Right atrium auricular region (tissue), 2 donors: ENCODE measurements around the gene DNAH5. TPM values are rescaled to one million over a fixed set of nuclear protein-coding genes. Genes with fewer than 3 reads are reported as not detected.

ENCODE experiments used
- DNase-seq: peaks from one replicate; pipeline ENCODE4 v3.0.0-alpha.2; 2019; ENCODE audit warnings: low spot score
- H3K27ac ChIP-seq, 2 donors: fragments of 200-600 bp; sonication (generic); 1 replicate in 1 of 2; 2 replicates in 1 of 2; pipeline ENCODE4 v1.5.1; 2016 to 2019
- H3K27me3 ChIP-seq, 2 donors: fragments of 200-600 bp; sonication (generic); one replicate each; pipeline versions ENCODE4 v1.5.1 to v1.6.0; 2017 to 2019
- H3K36me3 ChIP-seq: fragments of 200-600 bp; sonication (generic); one replicate; pipeline ENCODE4 v1.5.1; 2016
- H3K4me1 ChIP-seq, 2 donors: fragments of 200-600 bp; sonication (generic); one replicate each; pipeline versions ENCODE4 v1.5.1 to v1.6.0; 2017 to 2019
- H3K4me3 ChIP-seq, 2 donors: fragments of 200-600 bp; sonication (generic); 1 replicate in 1 of 2; 2 replicates in 1 of 2; pipeline ENCODE4 v1.5.1; 2017 to 2019; ENCODE audit warnings: mild to moderate bottlenecking in 1 of 2, moderate library complexity in 1 of 2
- H3K9me3 ChIP-seq, 2 donors: fragments of 200-600 bp; sonication (generic); one replicate each; pipeline ENCODE4 v1.5.1; 2019
- CTCF ChIP-seq, 2 donors: fragments of 200-600 bp; sonication (generic); IDR thresholded peaks; one replicate each; pipeline ENCODE4 v1.5.1; 2019; ENCODE audit warnings: antibody characterized with exemption in 2 of 2
- total RNA-seq, 2 donors: library from RNA; depleted of rRNA; stranded (reverse); fragments of >200 nt; gene quantifications; one replicate each; pipeline ENCODE4 v1.1.0, GENCODE V29; 2016

The DNAH5 gene
- total RNA-seq, 2 donors from 2014 or later, result 0.08 TPM; not detected in 1

GRCh38 chr5:13780081-13780480 lies 164.4 kb downstream of the DNAH5 start:
- no peaks in the 10 kb centered on the region for H3K27me3 ChIP-seq
- DNase-seq, result no peak
- H3K4me1 ChIP-seq, result no peaks in the 10 kb centered on the region
- TF ChIP-seq CTCF (IDR thresholded peaks at IDR 0.05), result no peak
- no peak overlapping the region for H3K27ac ChIP-seq
- H3K4me3 ChIP-seq, result no peak overlapping the region
- H3K9me3 ChIP-seq, result no peaks in the 10 kb centered on the region
- H3K36me3 ChIP-seq, result no peaks in the 10 kb centered on the region

- H3K4me3 ChIP-seq, result no peak overlapping the region
- H3K4me1 ChIP-seq, result no peaks in the 10 kb centered on the region
- no peaks in the 10 kb centered on the region for H3K27me3 ChIP-seq
- no peak overlapping the region for H3K27ac ChIP-seq
- no peaks in the 10 kb centered on the region for H3K9me3 ChIP-seq
- TF ChIP-seq CTCF (IDR thresholded peaks at IDR 0.05), result no peak
- no peaks in the 10 kb centered on the region for H3K36me3 ChIP-seq
- no peak for DNase-seq
Measured at GRCh38 chr5:13773649-13774048, 170.8 kb downstream of the DNAH5 start.

- Histone ChIP-seq H3K4me1 (no peaks in the 10 kb centered on the region), H3K27me3 (no peaks in the 10 kb centered on the region), H3K4me3 (no peak overlapping the region), H3K36me3 (no peaks in the 10 kb centered on the region), H3K27ac (no peak overlapping the region), H3K9me3 (no peaks in the 10 kb centered on the region)
- DNase-seq, result no peak
- no peak for TF ChIP-seq CTCF (IDR thresholded peaks at IDR 0.05)
Measured at GRCh38 chr5:13771011-13771571, 173.4 kb downstream of the DNAH5 start.

GRCh38 chr5:13766236-13766635 lies 178.3 kb downstream of the DNAH5 start:
- H3K4me1 ChIP-seq, result no peaks in the 10 kb centered on the region
- no peaks in the 10 kb centered on the region for H3K9me3 ChIP-seq
- DNase-seq, result no peak
- no peaks in the 10 kb centered on the region for H3K27me3 ChIP-seq
- no peak overlapping the region for H3K4me3 ChIP-seq
- no peak overlapping the region for H3K27ac ChIP-seq
- no peak for TF ChIP-seq CTCF (IDR thresholded peaks at IDR 0.05)
- H3K36me3 ChIP-seq, result no peaks in the 10 kb centered on the region

GRCh38 chr5:13763719-13764118 lies 180.8 kb downstream of the DNAH5 start:
- Histone ChIP-seq H3K27ac (no peak overlapping the region), H3K27me3 (no peaks in the 10 kb centered on the region), H3K9me3 (no peaks in the 10 kb centered on the region), H3K4me3 (no peak overlapping the region), H3K36me3 (no peaks in the 10 kb centered on the region), H3K4me1 (no peaks in the 10 kb centered on the region)
- no peak for DNase-seq
- no peak for TF ChIP-seq CTCF (IDR thresholded peaks at IDR 0.05)

- H3K27ac ChIP-seq, result no peak overlapping the region
- no peak for DNase-seq
- H3K27me3 ChIP-seq, result no peaks in the 10 kb centered on the region
- H3K4me1 ChIP-seq, result no peaks in the 10 kb centered on the region
- H3K4me3 ChIP-seq, result no peak overlapping the region
- no peaks in the 10 kb centered on the region for H3K36me3 ChIP-seq
- TF ChIP-seq CTCF (IDR thresholded peaks at IDR 0.05), result no peak
- H3K9me3 ChIP-seq, result no peaks in the 10 kb centered on the region
Measured at GRCh38 chr5:13749766-13750165, 194.7 kb downstream of the DNAH5 start.
